OCI-LY1 (cell line): ENCODE measurements around the gene NARF.

Source experiments
- H2AFZ ChIP-seq: fragments of 200-600 bp; sonication (generic), shearing (Covaris generic); 2 replicates; pipeline ENCODE4 v1.6.0; 2014; ENCODE audit warnings: antibody characterized with exemption, mild to moderate bottlenecking, low read length
- H3F3A ChIP-seq: fragments of 200-600 bp; sonication (generic), shearing (Covaris generic); 2 replicates; pipeline ENCODE4 v1.6.0; 2014; ENCODE audit warnings: mild to moderate bottlenecking, antibody characterized with exemption, low read length, moderate library complexity; ENCODE audit not compliant: insufficient read depth
- H3K27ac ChIP-seq: fragments of 200-600 bp; sonication (generic); 2 replicates; pipeline ENCODE4 v1.5.1; 2014; ENCODE audit warnings: low read length, mixed run types, mild to moderate bottlenecking, low read depth; ENCODE audit not compliant: poor library complexity, severe bottlenecking
- H3K27me3 ChIP-seq: fragments of 200-600 bp; sonication (generic); 2 replicates; pipeline ENCODE4 v1.6.0; 2014; ENCODE audit warnings: antibody characterized with exemption, mild to moderate bottlenecking, low read length, moderate library complexity; ENCODE audit not compliant: insufficient read depth
- H3K36me3 ChIP-seq: fragments of 200-600 bp; sonication (generic); 2 replicates; pipeline ENCODE4 v1.6.1; 2014; ENCODE audit warnings: mild to moderate bottlenecking, antibody characterized with exemption, low read length, moderate library complexity, mixed read lengths; ENCODE audit not compliant: insufficient read depth
- H3K4me1 ChIP-seq: fragments of 200-600 bp; sonication (generic); 2 replicates; pipeline ENCODE4 v1.5.1; 2014; ENCODE audit warnings: mild to moderate bottlenecking, low read length, moderate library complexity; ENCODE audit not compliant: insufficient read depth, severe bottlenecking
- H3K4me2 ChIP-seq: fragments of 200-600 bp; sonication (generic), shearing (Covaris generic); 2 replicates; pipeline ENCODE4 v1.6.1; 2014; ENCODE audit warnings: low read length
- H3K4me3 ChIP-seq: fragments of 200-600 bp; sonication (generic); 2 replicates; pipeline ENCODE4 v1.5.1; 2014; ENCODE audit warnings: low read length, low read depth, mild to moderate bottlenecking, mixed read lengths; ENCODE audit not compliant: poor library complexity, severe bottlenecking
- H3K79me2 ChIP-seq: fragments of 200-600 bp; shearing (Covaris generic); 2 replicates; pipeline ENCODE4 v1.6.1; 2016; ENCODE audit warnings: mixed run types, low read length, mixed read lengths; ENCODE audit not compliant: insufficient read depth
- H3K9ac ChIP-seq: fragments of 200-600 bp; sonication (generic), shearing (Covaris generic); 2 replicates; pipeline ENCODE4 v1.6.1; 2014; ENCODE audit warnings: mild to moderate bottlenecking, low read length, mixed read lengths
- H3K9me2 ChIP-seq: fragments of 200-600 bp; sonication (generic), shearing (Covaris generic); 2 replicates; pipeline ENCODE4 v1.6.1; 2014; ENCODE audit warnings: low read depth, mild to moderate bottlenecking, low read length, mixed read lengths
- H3K9me3 ChIP-seq: fragments of 200-600 bp; shearing (Covaris generic); 2 replicates; pipeline ENCODE4 v1.6.1; 2014; ENCODE audit warnings: low read length, mixed read lengths
- H4K20me1 ChIP-seq: fragments of 200-600 bp; sonication (generic), shearing (Covaris generic); 2 replicates; pipeline ENCODE4 v1.6.0; 2016; ENCODE audit warnings: mild to moderate bottlenecking, low read length; ENCODE audit not compliant: insufficient read depth
- EZH2 ChIP-seq: fragments of 200-600 bp; sonication (generic), shearing (Covaris generic); IDR thresholded peaks from 2 replicates; pipeline ENCODE4 v1.8.0; 2017; ENCODE audit warnings: borderline replicate concordance, mixed run types, mild to moderate bottlenecking, antibody characterized with exemption, low read length, moderate library complexity, mixed read lengths
- TF ChIP-seq, protein P1 (sequence below): fragments of 200-600 bp; sonication (generic), shearing (Covaris generic); IDR thresholded peaks from 2 replicates; pipeline ENCODE4 v1.5.1; 2017; ENCODE audit warnings: mild to moderate bottlenecking, antibody characterized with exemption, low read length, moderate library complexity, mixed read lengths

NARF gene

DNA sequence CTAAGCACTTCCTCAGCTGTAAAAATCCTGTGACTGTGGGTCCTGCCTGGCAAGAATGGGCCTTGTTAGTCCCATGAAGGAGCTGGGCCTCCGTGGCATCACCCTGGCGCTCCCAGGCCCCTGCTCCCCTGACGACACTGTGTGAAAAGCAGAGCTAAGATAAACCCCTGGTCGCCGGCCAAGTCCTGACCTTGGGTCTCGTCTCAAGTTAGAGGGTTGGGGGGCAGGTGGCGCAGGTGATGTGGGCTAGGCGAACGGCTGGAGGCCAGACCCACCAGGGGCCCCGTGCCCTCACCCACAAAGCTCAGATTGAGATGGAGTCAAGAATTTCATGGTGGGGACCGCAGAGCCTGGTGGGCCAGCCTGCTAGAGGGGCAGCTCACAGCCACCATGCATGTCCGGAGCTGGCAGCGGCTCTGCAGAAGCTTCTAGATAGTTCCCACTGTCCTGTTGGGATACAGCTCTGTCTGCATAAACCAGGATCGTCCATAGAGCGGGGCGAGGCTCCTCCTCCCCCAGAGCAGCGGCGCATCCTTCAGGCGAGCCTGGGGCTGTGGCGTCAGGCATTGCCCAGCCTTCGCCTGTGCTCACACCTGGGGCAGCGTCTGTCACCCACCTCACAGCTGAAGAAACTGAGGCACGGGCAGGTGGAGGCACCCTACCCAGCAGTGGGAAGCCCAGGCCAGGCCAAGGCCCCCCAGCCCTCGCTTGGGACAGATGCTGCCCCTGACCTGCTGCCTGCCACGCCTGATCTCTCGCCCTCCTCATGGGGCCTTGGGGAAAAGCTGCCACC lies 19.9 kb upstream of the NARF start:
- no peak overlapping the region for H2AFZ ChIP-seq
- H3K27me3 ChIP-seq: no peaks in the 10 kb centered on the region
- no peaks in the 10 kb centered on the region for H3K9me2 ChIP-seq
- no peak overlapping the region for H3K4me3 ChIP-seq
- H3K9me3 ChIP-seq: no peaks in the 10 kb centered on the region
- peaks cover 9% of the 10 kb centered on the region; the same call in 1 of the 2 replicates for H3F3A ChIP-seq
- H3K4me2 ChIP-seq: no peak overlapping the region
- peaks cover 36% of the 10 kb centered on the region for H3K36me3 ChIP-seq
- H3K4me1 ChIP-seq: peaks cover 43% of the 10 kb centered on the region
- TF ChIP-seq, protein P1, sequence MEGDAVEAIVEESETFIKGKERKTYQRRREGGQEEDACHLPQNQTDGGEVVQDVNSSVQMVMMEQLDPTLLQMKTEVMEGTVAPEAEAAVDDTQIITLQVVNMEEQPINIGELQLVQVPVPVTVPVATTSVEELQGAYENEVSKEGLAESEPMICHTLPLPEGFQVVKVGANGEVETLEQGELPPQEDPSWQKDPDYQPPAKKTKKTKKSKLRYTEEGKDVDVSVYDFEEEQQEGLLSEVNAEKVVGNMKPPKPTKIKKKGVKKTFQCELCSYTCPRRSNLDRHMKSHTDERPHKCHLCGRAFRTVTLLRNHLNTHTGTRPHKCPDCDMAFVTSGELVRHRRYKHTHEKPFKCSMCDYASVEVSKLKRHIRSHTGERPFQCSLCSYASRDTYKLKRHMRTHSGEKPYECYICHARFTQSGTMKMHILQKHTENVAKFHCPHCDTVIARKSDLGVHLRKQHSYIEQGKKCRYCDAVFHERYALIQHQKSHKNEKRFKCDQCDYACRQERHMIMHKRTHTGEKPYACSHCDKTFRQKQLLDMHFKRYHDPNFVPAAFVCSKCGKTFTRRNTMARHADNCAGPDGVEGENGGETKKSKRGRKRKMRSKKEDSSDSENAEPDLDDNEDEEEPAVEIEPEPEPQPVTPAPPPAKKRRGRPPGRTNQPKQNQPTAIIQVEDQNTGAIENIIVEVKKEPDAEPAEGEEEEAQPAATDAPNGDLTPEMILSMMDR: no peak
- TF ChIP-seq EZH2: no peak
- H3K27ac ChIP-seq: no peak overlapping the region
- H3K79me2 ChIP-seq: no peaks in the 10 kb centered on the region
- no peaks in the 10 kb centered on the region for H4K20me1 ChIP-seq
- H3K9ac ChIP-seq: no peak overlapping the region

DNA sequence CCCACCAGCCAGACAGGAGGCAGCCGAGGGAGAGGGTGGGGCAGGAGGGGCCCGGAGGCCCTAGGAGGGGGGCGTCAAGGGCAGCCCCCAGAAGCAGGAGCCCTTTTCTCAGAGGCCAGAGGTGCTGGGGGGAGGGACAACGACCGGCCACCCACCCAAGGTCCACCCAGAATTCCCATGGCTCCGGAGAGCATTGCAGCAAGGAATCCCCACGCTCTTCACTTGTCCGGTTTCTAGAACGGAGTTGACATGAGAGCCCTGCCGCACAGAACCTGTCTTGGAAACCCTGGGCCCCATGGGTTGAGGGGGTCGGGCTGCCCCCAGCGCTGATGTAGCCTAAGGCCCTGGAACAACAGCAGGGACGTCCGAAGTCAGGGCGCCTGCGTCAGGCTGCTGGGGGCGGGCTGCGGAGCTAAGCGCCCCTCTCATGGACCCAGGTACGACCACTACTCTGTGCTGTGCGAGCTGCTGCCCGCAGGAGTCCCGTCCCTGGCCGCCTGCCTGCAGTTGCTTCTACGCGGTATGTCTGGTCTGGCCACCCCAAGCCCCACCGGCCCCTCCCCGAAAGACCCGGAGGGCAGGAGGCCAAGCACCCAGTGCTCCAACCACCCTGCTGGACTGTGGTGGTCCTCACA lies 19.2 kb upstream of the NARF start:
- H2AFZ ChIP-seq: no peak overlapping the region
- H3K79me2 ChIP-seq: no peaks in the 10 kb centered on the region
- no peak overlapping the region for H3K4me3 ChIP-seq
- H4K20me1 ChIP-seq: no peaks in the 10 kb centered on the region
- no peak overlapping the region for H3K27ac ChIP-seq
- H3K36me3 ChIP-seq: peaks cover 43% of the 10 kb centered on the region
- peaks cover 9% of the 10 kb centered on the region; the same call in 1 of the 2 replicates for H3F3A ChIP-seq
- TF ChIP-seq EZH2: no peak
- TF ChIP-seq, protein P1: no peak
- H3K4me2 ChIP-seq: no peak overlapping the region
- H3K9me3 ChIP-seq: no peaks in the 10 kb centered on the region
- H3K9me2 ChIP-seq: no peaks in the 10 kb centered on the region
- no peak overlapping the region for H3K9ac ChIP-seq
- peaks cover 40% of the 10 kb centered on the region for H3K4me1 ChIP-seq
- no peaks in the 10 kb centered on the region for H3K27me3 ChIP-seq

- H3K9me2 ChIP-seq: no peaks in the 10 kb centered on the region
- H3K4me3 ChIP-seq: no peak overlapping the region
- H3K79me2 ChIP-seq: no peaks in the 10 kb centered on the region
- TF ChIP-seq, protein P1: no peak
- no peak for TF ChIP-seq EZH2
- no peaks in the 10 kb centered on the region for H4K20me1 ChIP-seq
- H3K9me3 ChIP-seq: no peaks in the 10 kb centered on the region
- peak overlapping the region; percentile 82 for H3K27ac ChIP-seq
- H3K36me3 ChIP-seq: peaks cover 49% of the 10 kb centered on the region
- H3K27me3 ChIP-seq: no peaks in the 10 kb centered on the region
- H3F3A ChIP-seq: peaks cover 9% of the 10 kb centered on the region; the same call in 1 of the 2 replicates
- peaks cover 34% of the 10 kb centered on the region for H3K4me1 ChIP-seq
- no peak overlapping the region; the same call in 1 of the 2 replicates for H3K9ac ChIP-seq
- H2AFZ ChIP-seq: no peak overlapping the region
- H3K4me2 ChIP-seq: peak overlapping the region; percentile 43; the same call in 1 of the 2 replicates
Measured at GRCh38 chr17:82439829-82440365, 18.6 kb upstream of the NARF start.
